GM12878 (cell line): ENCODE results near the gene PLEKHA6. TPM values are rescaled to one million over a fixed set of nuclear protein-coding genes. Genes with fewer than 3 reads are reported as not detected.
A peak's percentile ranks its signal among the peaks of the same experiment; 100 is the strongest.

Source experiments
- ATF3 ChIP-seq: IDR thresholded peaks from 2 replicates; pipeline ENCODE4 v1.6.1; 2011; ENCODE audit warnings: low read depth, mild to moderate bottlenecking, low read length, moderate library complexity, borderline replicate concordance; ENCODE audit errors: extremely low read depth
- BMI1 ChIP-seq: fragments of 450-650 bp; IDR thresholded peaks from 2 replicates; pipeline ENCODE4 v1.6.1; 2016; ENCODE audit warnings: mild to moderate bottlenecking, moderate library complexity, borderline replicate concordance
- EP300 ChIP-seq, 2 experiments: fragments of 150-350 bp in 1 of 2; IDR thresholded peaks; 2 replicates each; pipeline ENCODE4 v1.6.1; 2011 to 2012; ENCODE audit warnings: low read depth in 2 of 2, low read length in 2 of 2, borderline replicate concordance in 1 of 2, improper control_type of control experiment in 1 of 2, inconsistent platforms in 1 of 2; ENCODE audit not compliant: control insufficient read depth in 1 of 2
- EZH2 ChIP-seq: IDR thresholded peaks from 2 replicates; pipeline ENCODE4 v1.6.1; 2012; ENCODE audit warnings: low read depth, mild to moderate bottlenecking, control low read depth, inconsistent platforms, low read length, borderline replicate concordance; ENCODE audit not compliant: control insufficient read depth
- HCFC1 ChIP-seq: fragments of 150-350 bp; IDR thresholded peaks from 2 replicates; pipeline ENCODE4 v1.6.1; 2014; ENCODE audit warnings: low read length
- KLF5 ChIP-seq: fragments of 450-650 bp; IDR thresholded peaks from 2 replicates; pipeline ENCODE4 v1.6.1; 2014; ENCODE audit warnings: mild to moderate bottlenecking; ENCODE audit not compliant: partially characterized antibody
- MXI1 ChIP-seq: fragments of 150-350 bp; IDR thresholded peaks from 2 replicates; pipeline ENCODE4 v1.6.1; 2011; ENCODE audit warnings: low read depth, mild to moderate bottlenecking, inconsistent platforms, low read length, improper control_type of control experiment
- NFXL1 ChIP-seq: fragments of 450-650 bp; IDR thresholded peaks from 2 replicates; pipeline ENCODE4 v1.6.1; 2017; ENCODE audit warnings: antibody characterized with exemption, mild to moderate bottlenecking, borderline replicate concordance
- NFYA ChIP-seq: IDR thresholded peaks from 2 replicates; pipeline ENCODE4 v1.6.1; 2011; ENCODE audit warnings: low read depth, mild to moderate bottlenecking, low read length, improper control_type of control experiment, borderline replicate concordance
- SPI1 ChIP-seq: IDR thresholded peaks from 2 replicates; pipeline ENCODE4 v1.6.1; 2011; ENCODE audit warnings: low read depth, mild to moderate bottlenecking, low read length, moderate library complexity, borderline replicate concordance; ENCODE audit not compliant: insufficient read depth
- TBL1XR1 ChIP-seq: IDR thresholded peaks from 2 replicates; pipeline ENCODE4 v1.6.1; 2012; ENCODE audit warnings: low read depth, low read length, improper control_type of control experiment
- ZBTB4 ChIP-seq: fragments of 450-650 bp; formaldehyde crosslinking; IDR thresholded peaks from 2 replicates; pipeline ENCODE4 v1.4.0; 2022; ENCODE audit warnings: mild to moderate bottlenecking, moderate library complexity
- polyA plus RNA-seq, 11 experiments: library from polyadenylated mRNA; depleted of rRNA in 4 of 11; unstranded in 6 of 11; stranded (reverse) in 5 of 11; fragments of >200 nt; fragmentation: Nextera tagmentation in 4 of 11; fragmentation: Illumina TruSeq in 1 of 11; extraction: Ambion mirVana in 4 of 11; extraction: Trizol in 1 of 11; gene quantifications; 1 replicate in 1 of 11; 2 replicates in 10 of 11; pipeline versions ENCODE4 v1.2.1 to v1.2.3, GENCODE V29; 2011 to 2016; ENCODE audit warnings: inconsistent platforms in 2 of 11, missing spikeins in 2 of 11, low read depth in 1 of 11
- total RNA-seq, 4 experiments: library from RNA; depleted of rRNA in 3 of 4; stranded (reverse); fragments of >200 nt in 3 of 4; fragmentation: Illumina TruSeq in 1 of 4; extraction: Trizol in 1 of 4; gene quantifications; 2 replicates each; pipeline versions ENCODE4 v1.2.1 to v1.2.3, GENCODE V29; 2013 to 2021
- TF ChIP-seq, protein P1 (sequence below): fragments of 450-650 bp; IDR thresholded peaks from 2 replicates; pipeline ENCODE4 v1.6.1; 2017; ENCODE audit warnings: borderline replicate concordance
- TF ChIP-seq, protein P2 (sequence below): fragments of 450-650 bp; IDR thresholded peaks from 2 replicates; pipeline ENCODE4 v1.6.1; 2016; ENCODE audit warnings: mild to moderate bottlenecking
- TF ChIP-seq, protein P3 (sequence below): fragments of 450-650 bp; formaldehyde crosslinking; IDR thresholded peaks from 2 replicates; pipeline ENCODE4 v1.5.0; 2022; ENCODE audit warnings: mild to moderate bottlenecking, missing genetic modification characterization

The PLEKHA6 gene
- total and polyA plus RNA-seq, 10 of the 15 experiments (the other 5 are each of a cell fraction or from before 2014, with no cell fraction given) = 0.04 to 0.81 (median 0.19) TPM; not detected in 4

- TF ChIP-seq, protein P1, sequence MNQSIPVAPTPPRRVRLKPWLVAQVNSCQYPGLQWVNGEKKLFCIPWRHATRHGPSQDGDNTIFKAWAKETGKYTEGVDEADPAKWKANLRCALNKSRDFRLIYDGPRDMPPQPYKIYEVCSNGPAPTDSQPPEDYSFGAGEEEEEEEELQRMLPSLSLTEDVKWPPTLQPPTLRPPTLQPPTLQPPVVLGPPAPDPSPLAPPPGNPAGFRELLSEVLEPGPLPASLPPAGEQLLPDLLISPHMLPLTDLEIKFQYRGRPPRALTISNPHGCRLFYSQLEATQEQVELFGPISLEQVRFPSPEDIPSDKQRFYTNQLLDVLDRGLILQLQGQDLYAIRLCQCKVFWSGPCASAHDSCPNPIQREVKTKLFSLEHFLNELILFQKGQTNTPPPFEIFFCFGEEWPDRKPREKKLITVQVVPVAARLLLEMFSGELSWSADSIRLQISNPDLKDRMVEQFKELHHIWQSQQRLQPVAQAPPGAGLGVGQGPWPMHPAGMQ = no peak
- TF ChIP-seq ZBTB4 (CRISPR knock-in tag) (no peak), HCFC1 (no peak), NFXL1 (no peak), SPI1 (no peak), BMI1 (no peak), KLF5 (no peak), TBL1XR1 (no peak), NFYA (no peak), ATF3 (no peak), EP300 (IDR thresholded peaks at IDR 0.05; ENCODE audit: borderline replicate concordance in 1 of 2, control insufficient read depth in 1 of 2, low read depth in 2 of 2, low read length in 2 of 2) (no peak), MXI1 (0 out of 2 replicates have a peak, but pooled peaks have one; percentile 16), EZH2 (no peak)
- TF ChIP-seq, protein P2, sequence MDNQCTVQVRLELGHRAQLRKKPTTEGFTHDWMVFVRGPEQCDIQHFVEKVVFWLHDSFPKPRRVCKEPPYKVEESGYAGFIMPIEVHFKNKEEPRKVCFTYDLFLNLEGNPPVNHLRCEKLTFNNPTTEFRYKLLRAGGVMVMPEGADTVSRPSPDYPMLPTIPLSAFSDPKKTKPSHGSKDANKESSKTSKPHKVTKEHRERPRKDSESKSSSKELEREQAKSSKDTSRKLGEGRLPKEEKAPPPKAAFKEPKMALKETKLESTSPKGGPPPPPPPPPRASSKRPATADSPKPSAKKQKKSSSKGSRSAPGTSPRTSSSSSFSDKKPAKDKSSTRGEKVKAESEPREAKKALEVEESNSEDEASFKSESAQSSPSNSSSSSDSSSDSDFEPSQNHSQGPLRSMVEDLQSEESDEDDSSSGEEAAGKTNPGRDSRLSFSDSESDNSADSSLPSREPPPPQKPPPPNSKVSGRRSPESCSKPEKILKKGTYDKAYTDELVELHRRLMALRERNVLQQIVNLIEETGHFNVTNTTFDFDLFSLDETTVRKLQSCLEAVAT = no peak
- TF ChIP-seq, protein P3, sequence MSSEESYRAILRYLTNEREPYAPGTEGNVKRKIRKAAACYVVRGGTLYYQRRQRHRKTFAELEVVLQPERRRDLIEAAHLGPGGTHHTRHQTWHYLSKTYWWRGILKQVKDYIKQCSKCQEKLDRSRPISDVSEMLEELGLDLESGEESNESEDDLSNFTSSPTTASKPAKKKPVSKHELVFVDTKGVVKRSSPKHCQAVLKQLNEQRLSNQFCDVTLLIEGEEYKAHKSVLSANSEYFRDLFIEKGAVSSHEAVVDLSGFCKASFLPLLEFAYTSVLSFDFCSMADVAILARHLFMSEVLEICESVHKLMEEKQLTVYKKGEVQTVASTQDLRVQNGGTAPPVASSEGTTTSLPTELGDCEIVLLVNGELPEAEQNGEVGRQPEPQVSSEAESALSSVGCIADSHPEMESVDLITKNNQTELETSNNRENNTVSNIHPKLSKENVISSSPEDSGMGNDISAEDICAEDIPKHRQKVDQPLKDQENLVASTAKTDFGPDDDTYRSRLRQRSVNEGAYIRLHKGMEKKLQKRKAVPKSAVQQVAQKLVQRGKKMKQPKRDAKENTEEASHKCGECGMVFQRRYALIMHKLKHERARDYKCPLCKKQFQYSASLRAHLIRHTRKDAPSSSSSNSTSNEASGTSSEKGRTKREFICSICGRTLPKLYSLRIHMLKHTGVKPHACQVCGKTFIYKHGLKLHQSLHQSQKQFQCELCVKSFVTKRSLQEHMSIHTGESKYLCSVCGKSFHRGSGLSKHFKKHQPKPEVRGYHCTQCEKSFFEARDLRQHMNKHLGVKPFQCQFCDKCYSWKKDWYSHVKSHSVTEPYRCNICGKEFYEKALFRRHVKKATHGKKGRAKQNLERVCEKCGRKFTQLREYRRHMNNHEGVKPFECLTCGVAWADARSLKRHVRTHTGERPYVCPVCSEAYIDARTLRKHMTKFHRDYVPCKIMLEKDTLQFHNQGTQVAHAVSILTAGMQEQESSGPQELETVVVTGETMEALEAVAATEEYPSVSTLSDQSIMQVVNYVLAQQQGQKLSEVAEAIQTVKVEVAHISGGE = no peak
These were observed 38.7 kb upstream of the PLEKHA6 start (continued) for GRCh38 chr1:204398197-204399125.
